ENCODE data around the gene CACNA2D1.
"Not testable (repeated sequence)": the region's sequence is repeated elsewhere in the genome, so short reads cannot be mapped to it uniquely, and the experiment has no call there.

Gene CACNA2D1

DNA sequence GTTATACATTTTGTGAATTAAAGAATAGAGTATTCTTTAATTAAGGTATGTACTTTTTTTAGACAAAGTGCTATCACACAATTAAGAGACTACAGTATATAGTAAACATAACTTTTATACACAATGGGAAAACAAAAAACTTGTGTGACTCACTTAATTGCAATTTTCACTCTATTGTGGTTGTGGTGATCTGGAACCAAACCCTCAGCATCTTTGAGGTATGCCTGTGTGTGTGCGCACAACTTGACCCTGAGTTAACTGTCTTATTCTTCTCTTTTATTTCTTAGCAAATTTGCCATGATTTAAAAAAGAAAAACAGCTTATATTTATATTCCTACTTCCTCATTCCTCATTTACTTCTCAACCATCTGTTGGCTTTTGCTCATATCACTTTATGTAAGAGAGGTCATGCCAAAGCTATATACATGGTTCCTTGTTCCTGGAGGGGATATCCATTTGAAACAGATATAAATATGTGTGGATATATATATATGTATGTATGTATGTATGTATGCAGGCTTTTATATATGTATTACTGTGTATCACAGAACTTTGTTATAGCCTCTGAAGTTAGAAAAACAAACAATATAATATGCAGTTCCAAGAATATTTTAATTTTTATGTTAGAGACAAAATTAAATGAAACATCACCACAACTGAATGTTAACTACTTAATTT, 414.2 kb downstream of the CACNA2D1 start:
- DNase-seq, result no peak

DNA sequence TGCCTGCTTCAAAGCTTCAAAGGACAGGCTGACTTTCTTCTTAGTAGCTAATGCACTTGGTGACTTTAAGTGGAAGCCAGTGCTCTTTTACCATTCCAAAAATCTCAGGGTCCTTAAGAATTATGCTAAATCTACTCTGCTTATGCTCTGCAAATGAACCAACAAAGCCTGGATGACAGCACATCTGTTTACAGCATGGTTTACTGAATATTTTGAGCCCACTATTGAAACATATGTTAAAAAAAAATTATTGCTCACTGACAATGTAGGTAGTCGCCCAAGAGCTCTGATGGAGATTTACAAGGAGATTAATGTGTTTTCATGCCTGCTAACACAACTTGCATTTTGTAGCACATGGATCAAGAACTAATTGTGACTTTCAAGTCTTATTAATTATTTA, 415.5 kb downstream of the CACNA2D1 start:
- no peak for DNase-seq

DNA sequence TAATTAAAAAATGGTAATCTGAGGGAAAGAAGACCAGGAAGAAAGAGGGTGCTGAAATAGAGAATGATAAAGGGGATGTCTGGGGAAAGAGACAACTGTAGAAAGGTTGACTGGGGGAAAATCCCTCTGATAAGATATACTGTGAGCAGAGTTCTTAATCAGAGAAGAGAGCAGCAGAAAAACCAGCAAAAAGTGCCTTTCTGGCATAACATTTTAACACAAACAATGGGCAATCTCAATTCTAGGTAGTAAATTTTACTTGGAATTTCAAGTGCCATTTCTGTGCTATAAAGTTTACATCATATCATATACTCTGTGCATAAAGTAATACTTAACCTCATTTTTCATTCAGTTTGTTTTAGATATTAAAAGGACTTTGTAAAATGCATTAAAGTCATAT, 421.9 kb downstream of the CACNA2D1 start:
- DNase-seq, result no peak

DNA sequence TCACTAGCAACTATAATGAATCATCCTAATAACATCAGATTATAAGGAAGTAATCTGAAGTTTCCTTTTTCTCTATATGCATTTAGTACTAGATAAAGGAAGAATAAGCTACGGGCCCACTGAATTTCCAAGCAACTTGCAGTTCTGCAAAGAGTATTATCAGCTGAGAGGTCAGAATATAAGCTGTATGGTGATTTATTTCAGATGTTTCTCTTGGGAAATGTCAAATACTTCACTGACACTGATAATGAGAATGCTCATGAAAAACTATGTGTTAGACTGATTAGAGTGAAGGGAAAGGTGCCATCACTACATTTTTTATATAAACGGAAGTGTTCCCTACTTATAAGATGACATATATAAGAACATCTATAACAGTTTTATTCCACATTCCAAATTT, 422.5 kb downstream of the CACNA2D1 start:
- no peak for DNase-seq

DNA sequence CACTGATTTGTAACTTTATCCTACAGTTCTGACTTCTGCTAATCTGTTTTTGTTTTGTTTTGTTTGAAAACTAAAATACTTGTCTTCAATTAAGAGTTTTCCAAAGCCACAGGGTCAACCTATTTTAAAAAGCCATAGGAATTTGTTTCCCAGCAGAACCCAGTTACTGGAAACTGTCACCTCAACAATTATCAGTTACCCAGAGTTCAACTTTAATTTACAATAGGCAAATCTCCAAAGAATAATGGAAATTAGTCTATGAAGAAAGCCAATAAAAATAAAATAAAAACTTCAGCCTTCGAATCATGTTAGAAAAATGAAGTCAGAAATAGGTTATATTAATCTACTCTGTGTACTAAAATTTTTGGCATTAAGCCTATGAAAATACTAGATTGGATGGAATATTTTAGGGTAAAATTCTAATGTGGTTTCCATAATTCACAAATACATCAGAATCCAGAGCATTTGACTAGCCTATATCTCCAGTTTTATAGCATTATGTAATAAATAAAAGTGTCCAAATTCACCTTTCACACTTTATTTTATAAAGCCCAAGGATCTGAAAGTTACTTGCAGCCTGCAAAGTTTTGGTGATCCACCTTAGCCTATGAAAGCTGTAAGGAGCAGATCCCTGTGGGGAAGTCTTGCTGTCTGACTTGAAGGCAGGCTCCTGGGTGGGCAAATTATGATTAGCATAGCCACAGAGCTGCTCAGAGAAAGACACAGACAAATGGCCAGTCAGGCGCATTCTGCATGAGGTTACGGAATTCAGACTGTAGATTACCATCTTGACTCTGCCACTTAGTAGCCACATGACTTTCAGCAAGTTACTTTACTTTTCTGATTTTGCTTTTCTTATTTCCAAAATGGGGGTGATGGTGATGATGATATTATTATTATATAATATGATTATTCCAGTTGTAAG, 423.8 kb downstream of the CACNA2D1 start:
- DNase-seq, result no peak

DNA sequence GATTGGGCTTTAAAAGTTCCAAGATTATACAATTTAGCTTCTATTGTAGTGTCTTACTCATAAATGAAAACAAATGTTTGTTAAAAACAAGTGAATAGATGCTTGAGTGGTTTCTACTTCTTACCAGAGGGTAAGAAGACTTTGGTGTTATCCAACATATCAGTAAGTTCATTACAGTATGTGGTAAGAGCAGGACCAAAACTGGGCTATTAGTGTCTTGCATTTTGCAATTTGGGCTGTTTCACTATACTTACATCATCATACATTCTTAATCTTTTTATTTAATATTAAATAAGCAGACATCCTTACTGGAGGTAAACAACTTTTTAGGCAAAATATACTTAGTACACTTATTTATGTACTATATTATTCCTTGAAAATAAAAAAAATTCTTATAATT, 425.4 kb downstream of the CACNA2D1 start:
- no peak for DNase-seq

DNA sequence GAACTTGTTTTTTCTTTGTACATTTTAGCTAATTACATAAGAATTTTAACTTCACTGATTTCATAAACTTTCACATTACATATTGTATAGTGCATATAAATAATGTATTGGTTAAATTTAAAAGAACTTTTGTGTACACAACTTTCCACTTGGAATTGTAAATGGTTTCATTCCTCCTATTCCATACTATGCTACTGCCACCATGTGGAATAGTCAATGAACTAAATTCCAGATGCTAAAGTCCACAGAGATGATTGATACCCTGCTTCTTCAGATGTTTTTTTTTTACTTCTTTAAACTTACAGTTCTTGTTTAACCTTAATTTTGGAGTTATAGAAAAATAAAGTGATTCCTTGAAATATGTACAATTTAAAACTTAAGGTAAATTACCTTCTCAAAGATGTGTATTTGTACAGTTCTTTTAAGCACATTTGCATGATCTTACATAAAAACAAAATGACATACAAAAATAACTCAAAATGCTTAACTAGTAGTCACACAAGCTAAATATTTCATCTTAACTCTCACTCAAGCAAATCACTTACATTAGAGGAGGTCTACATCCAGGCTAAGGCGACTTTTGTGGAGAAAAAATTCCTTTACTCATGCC, 426.1 kb downstream of the CACNA2D1 start:
- DNase-seq, result no peak

DNA sequence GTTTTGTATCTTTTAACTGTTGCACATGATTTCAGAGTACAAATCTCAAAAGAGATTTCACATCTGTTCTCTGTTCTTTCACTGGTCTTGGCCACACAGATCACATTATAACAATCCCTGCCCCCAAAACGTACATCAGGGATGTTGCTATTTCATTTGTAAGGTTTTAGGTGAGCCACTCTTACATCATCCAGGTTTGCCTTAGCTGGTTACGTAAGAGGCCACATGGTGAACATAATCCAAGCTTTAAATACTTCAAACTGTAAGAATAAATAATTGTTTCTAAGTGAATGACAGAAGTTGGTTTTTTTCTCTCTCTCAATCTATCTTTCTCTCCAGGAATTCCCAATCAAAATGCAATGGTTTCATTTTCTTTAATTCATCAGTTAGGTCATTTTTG, 427.8 kb downstream of the CACNA2D1 start:
- DNase-seq, result no peak

DNA sequence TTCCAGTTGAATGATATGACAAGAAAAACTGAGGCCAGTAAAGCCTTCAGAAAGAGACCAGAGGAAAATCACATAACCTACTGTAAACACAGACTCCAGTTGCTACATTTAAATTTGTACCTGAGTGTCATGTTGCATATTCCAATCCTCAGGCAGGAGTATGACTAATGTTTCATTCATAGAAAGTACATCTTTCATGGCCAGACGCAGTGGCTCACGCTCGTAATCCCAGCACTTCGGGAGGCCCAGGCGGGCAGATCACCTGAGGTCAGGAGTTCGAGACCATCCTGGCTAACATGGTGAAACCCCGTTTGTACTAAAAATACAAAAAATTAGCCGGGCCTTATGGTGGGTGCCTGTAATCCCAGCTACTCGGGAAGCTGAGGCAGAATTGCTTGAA, 429.0 kb downstream of the CACNA2D1 start:
- DNase-seq, result not testable (repeated sequence)

DNA sequence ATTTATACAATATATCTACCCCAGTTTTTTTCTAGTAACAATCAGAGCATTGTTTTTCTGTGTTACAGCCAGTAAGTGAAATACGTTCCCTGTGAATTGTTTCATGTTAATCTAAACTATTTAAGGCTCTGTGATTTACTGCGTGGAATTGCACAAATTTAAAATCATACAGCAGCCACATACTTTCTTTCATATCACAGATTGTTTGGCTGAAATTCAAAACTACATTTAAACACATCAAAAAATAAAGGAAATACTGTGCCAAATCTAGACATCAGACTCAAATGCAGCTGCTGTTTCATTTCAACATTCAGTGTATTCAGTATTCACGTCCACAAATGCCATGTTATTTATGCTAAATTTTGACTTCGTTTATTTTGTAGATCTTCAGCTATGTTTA, 431.1 kb downstream of the CACNA2D1 start:
- DNase-seq, result no peak

DNA sequence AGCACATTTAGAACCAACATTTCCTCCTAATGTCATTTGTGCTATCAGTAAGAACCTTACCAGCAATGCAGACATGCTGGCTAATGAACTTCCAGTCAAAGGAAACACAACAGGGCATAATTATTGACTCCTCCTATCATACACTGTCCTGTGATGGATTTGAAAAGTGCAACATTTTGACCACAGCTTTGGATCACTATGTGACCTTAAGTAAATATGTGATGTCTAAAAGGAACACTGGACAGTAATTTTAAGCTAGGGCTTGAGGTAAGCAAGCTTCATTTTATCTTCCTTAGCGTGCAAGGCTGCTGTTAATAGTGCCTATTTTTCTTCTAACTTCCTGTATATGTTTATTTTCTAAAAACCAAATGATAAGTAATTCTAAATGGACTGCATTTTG, 433.2 kb downstream of the CACNA2D1 start:
- DNase-seq, result no peak

DNA sequence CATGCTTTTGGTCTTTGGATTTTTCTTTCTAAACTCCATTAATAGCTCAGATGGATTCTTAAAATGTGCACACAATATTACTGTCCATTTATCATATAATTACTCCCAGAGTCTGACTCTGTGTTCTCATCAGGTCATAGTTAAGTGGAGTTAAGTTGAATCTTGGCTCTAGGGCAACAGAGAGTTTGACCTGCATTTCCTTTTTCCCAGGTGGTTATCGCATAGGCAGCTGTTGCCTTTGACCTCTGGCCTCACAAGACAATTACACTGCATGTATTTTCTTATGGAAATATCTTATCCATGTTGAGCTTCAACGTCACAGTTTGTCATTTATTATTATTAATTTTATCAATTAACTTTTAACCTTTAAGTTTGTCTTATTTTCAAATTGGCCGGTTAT, 436.3 kb downstream of the CACNA2D1 start:
- DNase-seq, result no peak

DNA sequence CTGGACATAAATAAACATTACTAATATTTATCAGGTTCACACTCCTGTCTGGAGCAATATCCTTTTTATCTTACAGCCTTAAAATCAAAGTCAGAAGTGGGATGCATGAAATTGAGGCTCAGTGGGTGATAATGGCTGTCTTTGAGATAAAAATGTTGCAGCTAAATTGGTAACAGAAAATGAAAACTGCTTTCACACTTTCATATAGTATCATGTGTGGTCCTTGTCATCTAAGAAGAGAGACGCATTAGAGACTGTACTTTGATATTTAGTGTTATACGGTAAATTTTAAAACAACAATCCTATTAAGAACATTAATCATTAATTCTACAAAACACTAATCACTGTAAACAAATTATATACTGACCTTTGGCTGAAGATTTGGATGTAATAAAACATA, 438.5 kb downstream of the CACNA2D1 start:
- no peak for DNase-seq

DNA sequence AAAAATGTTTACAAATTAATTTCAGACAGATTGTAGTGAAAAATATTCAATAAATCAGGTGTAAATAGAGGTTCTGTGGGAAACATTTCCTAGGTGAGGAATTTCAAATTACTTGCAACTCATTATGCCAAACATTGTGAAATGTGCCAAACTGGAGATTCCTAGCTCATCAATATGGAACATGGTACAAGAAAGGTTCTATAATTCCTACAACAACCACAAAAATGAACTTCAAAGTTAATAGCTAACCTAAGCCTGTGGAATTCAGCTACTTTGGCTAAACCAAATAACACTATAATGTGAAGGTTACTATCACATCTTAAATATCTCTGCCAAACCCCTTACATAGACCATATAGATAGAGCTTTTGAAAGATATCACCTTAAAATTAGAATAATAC, 450.4 kb downstream of the CACNA2D1 start:
- no peak for DNase-seq

DNA sequence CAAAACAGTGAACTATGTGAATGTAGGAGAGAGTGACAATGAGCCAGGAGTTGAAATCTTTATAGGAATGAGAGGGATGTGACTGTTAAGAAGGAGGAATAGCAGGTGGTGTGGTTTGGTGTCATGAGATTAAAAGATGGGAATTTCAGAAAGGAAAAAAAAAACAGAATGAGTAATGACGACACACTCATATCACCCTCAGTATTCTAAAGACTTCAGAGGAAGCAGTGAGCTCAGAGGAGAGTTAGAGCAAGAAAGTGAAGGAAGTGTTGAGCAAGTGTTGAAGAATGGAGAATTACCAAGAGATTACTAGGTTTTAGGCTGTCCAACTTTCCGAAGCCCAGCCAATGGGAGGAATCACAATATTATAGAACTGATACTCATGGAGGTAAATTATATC, 453.2 kb downstream of the CACNA2D1 start:
- DNase-seq, result no peak

DNA sequence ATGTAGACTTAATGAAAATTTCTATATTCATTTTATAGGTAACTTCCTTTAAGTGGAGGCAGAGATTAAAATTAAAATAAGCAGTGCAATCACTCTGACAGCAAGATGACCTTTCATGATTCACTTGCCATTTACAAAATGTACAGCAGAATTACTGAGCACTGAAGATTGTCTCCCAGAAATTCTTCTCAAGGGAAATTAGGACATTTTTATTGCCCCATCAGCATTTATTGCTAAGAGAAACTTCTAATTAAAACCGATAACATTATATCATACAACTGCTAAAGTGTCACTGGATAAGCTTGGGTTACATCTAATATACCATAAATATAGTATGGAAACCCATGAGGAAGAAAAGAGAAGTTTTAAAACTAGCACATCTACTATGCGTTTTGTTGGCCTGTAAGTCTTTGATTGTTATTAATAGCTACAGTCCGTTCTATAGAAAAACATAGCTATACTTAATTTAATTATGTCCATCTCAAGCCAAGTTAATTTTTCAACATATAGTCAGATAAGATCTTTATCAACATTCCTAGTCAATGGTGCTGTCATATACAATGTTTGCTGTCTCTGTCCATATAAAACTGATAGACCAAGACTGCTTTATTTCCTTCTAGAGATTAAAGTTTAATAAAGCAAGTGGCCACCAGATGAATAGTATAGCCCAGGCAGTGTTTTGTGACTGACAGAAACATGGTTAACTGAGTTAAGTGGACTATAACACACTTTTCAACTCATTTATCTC, 456.7 kb downstream of the CACNA2D1 start:
- DNase-seq, result no peak

DNA sequence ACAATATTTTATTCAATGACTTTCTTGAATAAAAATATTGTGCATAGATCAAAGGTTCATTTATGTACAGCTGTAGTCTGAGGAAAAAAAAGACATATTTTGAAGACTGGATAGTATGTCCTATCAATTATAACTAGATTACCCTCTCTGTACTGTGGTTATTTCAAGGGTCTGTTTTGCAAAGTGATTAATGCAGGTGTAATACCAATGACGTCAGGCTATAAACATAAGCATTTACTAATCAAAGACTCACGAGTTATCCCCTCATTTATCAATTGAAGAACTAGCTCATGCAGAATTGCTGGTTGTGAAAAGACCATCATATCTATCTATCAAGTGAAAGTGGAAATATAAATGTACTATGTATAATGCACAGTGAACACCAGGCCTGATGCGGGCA, 460.2 kb downstream of the CACNA2D1 start:
- DNase-seq, result no peak

DNA sequence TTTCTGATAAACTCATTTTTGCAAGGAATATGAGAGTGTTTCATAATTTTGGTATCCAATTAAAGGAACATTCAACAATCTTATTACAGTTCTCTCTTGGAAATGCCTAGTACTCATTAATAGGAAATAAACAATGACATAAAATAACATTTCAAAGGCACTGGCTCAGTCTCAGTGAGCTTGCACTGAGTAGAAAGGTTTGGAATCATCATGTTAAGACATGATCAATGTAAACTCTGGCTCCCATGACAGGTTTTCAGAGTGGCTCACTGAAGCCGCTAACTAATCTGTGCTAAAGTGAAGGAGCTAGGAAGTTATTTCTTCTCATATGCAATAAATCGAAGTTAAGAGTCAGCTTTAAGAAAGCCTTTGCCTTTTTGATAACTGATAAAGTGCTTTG, 470.5 kb downstream of the CACNA2D1 start:
- DNase-seq, result no peak

DNA sequence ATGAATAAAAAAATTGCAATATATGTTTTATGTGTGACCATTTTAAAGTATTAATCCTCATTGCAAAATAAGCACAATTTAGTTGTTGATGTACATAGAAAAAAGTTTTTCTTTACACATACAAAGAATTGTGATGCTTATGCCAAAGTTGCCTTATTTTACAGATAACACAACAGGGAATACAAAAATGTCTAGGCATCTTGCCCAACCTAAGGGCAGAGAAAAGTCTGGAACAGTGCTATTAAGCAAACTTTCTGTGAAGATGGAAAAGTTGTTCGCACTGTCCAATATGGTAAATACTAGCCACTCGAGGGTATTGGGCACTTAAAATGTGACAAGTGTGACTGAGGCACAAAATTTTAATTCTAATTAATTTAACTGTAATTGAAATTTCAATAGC, 483.6 kb downstream of the CACNA2D1 start:
- no peak for DNase-seq

DNA sequence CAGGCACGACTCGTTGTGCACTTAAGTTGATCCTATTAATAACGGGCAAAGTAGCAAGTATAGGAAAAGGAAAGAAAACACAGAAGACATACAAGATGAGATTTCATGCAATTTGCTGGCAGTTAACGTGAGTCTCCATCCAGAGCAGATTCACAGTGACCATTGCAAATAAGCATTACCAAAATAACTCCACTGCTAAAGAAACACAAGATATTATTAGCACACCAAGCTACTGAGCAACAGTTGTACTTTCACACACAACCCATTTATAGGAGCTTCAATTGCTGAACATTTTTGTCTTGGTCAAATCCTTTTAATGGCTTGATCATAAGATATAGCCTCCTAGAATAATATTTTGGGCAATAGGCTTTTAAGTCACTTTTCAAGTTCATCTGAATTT, 486.1 kb downstream of the CACNA2D1 start:
- DNase-seq, result no peak

DNA sequence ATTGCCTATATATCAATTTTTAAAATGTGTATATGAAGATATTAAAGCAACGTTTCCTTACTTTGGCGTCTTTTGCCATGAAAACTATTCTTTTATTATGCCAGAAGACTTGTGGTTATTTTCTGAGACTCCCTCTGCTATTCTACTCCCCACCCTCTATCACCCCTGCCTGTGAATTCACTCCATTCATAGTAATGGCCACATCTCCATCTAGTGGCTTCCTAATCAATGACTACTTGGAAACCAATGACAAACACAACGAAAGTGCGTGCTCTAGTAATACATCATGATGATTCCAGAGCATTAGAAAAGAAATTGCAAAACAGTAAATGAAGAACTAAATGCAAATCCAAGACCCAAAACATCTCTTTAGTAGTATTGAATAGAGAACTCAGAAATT, 487.1 kb downstream of the CACNA2D1 start:
- DNase-seq, result no peak

DNA sequence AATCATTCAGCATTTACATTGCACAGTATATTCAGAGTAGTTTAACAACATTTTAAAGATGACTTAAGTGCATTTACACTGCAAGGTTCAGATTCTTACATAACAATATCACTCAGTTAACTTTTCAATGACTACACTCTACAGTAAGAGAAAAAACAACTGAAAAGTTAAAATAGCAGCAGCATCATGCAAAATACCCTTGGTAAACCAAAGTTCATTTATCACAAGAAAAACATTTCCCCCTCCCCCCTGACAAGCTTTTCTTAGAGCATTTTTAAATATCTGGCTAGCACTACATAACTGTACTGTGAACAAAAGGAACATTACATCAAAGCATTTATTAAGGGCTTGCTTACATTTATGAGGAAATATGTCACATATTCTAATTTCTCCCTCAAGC, 494.3 kb downstream of the CACNA2D1 start:
- no peak for DNase-seq

DNA sequence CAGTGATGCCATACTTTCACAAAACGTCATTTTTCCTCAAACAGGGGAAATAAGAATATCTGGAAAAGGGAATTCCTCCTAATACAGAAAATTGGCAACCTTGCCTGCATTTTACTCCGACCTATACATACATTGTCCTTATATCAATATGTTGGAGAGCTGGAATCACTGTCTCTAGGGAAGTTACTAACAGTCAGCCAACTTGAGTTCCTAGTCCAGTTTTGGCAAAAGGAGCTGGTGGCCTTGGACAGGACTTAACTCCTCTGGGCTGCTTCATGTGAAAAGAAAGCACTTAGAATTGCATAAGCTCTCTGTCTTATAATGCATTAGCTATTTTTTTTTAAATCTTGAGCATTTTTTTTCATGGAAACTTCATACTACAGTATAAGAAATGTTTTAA, 499.5 kb downstream of the CACNA2D1 start:
- no peak for DNase-seq
